HG03442 (cell line): ENCODE data around the gene GDPD4.
"Not testable (repeated sequence)": the region's sequence is repeated elsewhere in the genome, so short reads cannot be mapped to it uniquely, and the experiment has no call there.

Experiments
- ATAC-seq: cut with Tn5 transposase; IDR thresholded peaks from one replicate; pipeline ENCODE4 v1.9.1; 2021; ENCODE audit warnings: mild to moderate bottlenecking, moderate library complexity; ENCODE audit not compliant: unreplicated experiment

Gene GDPD4

GRCh38 chr11:77301510-77301909 is at the start of gene GDPD4:
Gene GDPD4, minus strand, starts transcription at chr11:77301686. Its CDS starts 16,549 bp downstream, at chr11:77285137.
- ATAC-seq, result no peak

- ATAC-seq, result no peak
Measured at GRCh38 chr11:77347948-77348347, 46.5 kb upstream of the GDPD4 start.

GRCh38 chr11:77346906-77347603 is 45.6 kb upstream of the GDPD4 start:
- no peak for ATAC-seq

- no peak for ATAC-seq
Measured at GRCh38 chr11:77345621-77346020, 44.1 kb upstream of the GDPD4 start.

- no peak for ATAC-seq
Measured at GRCh38 chr11:77340501-77340900, 39.0 kb upstream of the GDPD4 start.

- ATAC-seq, result no peak
Measured at GRCh38 chr11:77332259-77332658, 30.8 kb upstream of the GDPD4 start.

GRCh38 chr11:77325159-77325558 is 23.7 kb upstream of the GDPD4 start:
- ATAC-seq, result no peak

- no peak for ATAC-seq
Measured at GRCh38 chr11:77324508-77324907, 23.0 kb upstream of the GDPD4 start.

- ATAC-seq, result no peak
Measured at GRCh38 chr11:77322926-77323590, 21.6 kb upstream of the GDPD4 start.

- no peak for ATAC-seq
Measured at GRCh38 chr11:77322506-77322905, 21.0 kb upstream of the GDPD4 start.

- no peak for ATAC-seq
Measured at GRCh38 chr11:77320351-77320750, 18.9 kb upstream of the GDPD4 start.

GRCh38 chr11:77318600-77318999 is 17.1 kb upstream of the GDPD4 start:
- ATAC-seq, result no peak

- no peak for ATAC-seq
Measured at GRCh38 chr11:77316733-77317342, 15.4 kb upstream of the GDPD4 start.

GRCh38 chr11:77312107-77312506 is 10.6 kb upstream of the GDPD4 start:
- no peak for ATAC-seq

- ATAC-seq, result no peak
Measured at GRCh38 chr11:77311701-77312100, 10.2 kb upstream of the GDPD4 start.

GRCh38 chr11:77310721-77311120 is 9.2 kb upstream of the GDPD4 start:
- no peak for ATAC-seq

- no peak for ATAC-seq
Measured at GRCh38 chr11:77309401-77310085, 8.1 kb upstream of the GDPD4 start.

- no peak for ATAC-seq
Measured at GRCh38 chr11:77308838-77309237, 7.4 kb upstream of the GDPD4 start.

GRCh38 chr11:77303328-77303727 is 1.8 kb upstream of the GDPD4 start:
- ATAC-seq, result no peak

- no peak for ATAC-seq
Measured at GRCh38 chr11:77302752-77303151, 1.3 kb upstream of the GDPD4 start.

- no peak for ATAC-seq
Measured at GRCh38 chr11:77300695-77301094, 791 bp downstream of the GDPD4 start.

- ATAC-seq, result not testable (repeated sequence)
Measured at GRCh38 chr11:77300028-77300427, 1.5 kb downstream of the GDPD4 start.
